ENCODE results near the gene SLC25A23.

DNA sequence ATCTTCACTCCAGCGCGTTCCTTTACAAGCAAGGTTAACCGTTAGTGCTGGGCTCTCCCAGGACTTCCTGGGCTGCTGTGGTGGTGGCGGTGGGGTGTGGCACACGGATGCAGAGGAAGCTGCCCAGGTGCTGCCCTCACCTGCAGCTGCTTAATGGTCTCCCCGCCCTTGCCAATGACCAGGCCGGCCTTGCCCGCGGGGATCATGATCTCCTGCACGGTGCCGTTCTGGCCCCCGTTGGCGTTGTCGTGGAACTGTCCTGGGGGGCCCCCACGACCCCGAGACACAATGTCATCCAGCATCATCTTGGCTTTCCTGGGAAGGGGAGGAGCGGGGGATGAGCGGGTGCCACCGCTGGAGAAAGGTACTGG, 41.0 kb downstream of the SLC25A23 start:
- TF ChIP-seq, protein P1, sequence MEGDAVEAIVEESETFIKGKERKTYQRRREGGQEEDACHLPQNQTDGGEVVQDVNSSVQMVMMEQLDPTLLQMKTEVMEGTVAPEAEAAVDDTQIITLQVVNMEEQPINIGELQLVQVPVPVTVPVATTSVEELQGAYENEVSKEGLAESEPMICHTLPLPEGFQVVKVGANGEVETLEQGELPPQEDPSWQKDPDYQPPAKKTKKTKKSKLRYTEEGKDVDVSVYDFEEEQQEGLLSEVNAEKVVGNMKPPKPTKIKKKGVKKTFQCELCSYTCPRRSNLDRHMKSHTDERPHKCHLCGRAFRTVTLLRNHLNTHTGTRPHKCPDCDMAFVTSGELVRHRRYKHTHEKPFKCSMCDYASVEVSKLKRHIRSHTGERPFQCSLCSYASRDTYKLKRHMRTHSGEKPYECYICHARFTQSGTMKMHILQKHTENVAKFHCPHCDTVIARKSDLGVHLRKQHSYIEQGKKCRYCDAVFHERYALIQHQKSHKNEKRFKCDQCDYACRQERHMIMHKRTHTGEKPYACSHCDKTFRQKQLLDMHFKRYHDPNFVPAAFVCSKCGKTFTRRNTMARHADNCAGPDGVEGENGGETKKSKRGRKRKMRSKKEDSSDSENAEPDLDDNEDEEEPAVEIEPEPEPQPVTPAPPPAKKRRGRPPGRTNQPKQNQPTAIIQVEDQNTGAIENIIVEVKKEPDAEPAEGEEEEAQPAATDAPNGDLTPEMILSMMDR (IDR thresholded peaks at IDR 0.05; ENCODE audit: insufficient read depth, low read depth, low read length): no peak
- TF ChIP-seq EZH2 (IDR thresholded peaks at IDR 0.05; ENCODE audit: insufficient read depth, low read length): no peak

Measured in astrocyte (in vitro differentiated cells and primary cell).